ENCODE measurements around the gene OR2C1.

OR2C1 gene

DNA sequence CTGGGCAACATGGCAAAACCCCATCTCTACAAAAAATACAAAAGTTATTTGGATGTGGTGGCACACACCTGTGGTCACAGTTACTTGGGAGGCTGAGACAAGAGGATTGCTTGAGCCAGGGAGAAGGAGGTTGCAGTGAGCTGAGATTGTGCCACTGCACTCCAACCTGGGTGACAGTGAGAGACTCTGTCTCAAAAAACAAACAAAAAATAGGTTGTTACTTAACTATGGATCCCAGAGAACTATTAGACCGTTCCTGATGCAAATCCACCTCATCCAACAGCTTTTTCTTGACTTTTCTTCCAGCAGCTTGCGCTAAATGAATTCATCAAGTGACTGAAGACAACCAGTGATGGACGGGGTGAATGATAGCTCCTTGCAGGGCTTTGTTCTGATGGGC, at the start of gene OR2C1:
Gene OR2C1, plus strand, starts transcription at position 301 of the 400 bp plus-strand sequence. Its CDS starts 52 bp downstream, at position 353.
- DNase-seq, result no peak

DNA sequence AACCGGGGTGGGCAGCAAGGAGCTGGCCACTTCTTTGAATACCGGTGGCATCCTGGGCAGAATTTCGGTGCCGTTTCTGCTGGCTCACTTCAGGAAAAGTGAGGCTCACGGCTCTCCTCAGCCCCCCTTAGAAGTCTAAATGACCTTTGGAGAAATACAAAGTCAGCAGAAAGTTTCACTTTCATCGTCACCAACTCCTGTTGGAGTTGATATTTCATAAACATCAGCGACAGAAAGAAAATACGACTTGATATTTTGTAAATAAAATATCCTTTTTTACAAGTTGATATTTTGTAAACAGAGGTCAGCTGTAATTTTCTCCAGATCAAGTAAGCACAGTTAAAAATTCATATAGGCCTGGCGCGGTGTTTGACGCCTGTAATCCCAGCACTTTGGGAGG, 49.6 kb upstream of the OR2C1 start:
- DNase-seq, result no peak

DNA sequence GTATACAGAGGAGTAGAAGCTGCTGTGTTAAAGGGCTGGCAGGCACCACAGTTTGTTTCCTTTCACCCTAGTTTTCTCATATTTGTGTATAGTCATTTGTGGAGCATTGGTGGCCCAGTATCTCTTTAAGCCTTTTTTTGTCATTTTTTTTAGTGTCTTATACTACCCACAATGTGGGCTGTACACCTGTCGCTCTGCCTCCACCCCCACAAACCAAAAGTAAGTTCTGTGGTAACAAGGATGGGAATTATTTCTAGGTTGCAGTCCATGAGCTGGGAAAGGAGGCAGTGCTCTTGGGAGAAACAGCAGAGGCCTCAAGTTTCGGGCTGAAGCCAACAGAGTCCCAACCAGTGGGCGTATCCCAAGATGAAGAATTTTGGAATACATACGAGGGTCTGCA, 44.2 kb upstream of the OR2C1 start:
- no peak for DNase-seq

DNA sequence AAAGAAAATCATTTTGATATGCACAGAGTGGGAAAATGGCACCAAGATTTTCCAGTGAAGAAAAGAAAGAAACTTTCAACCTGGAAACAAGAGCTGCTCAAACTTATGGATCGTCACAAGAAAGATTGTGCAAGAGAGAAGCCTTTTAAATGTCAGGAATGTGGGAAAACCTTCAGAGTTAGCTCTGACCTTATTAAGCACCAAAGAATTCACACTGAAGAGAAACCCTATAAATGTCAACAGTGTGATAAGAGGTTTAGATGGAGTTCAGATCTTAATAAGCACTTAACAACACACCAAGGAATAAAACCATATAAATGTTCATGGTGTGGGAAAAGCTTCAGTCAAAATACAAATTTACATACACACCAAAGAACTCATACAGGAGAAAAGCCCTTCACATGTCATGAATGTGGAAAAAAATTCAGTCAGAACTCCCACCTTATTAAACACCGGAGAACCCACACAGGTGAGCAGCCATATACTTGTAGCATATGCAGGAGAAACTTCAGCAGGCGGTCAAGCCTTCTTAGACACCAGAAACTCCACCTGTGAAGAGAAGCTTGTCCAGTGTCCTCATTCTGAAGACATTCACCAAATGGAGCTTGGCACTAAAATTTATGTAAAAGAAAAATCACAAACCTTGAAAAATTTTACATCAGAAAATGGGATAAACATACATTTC, 38.2 kb upstream of the OR2C1 start:
- no peak for DNase-seq

DNA sequence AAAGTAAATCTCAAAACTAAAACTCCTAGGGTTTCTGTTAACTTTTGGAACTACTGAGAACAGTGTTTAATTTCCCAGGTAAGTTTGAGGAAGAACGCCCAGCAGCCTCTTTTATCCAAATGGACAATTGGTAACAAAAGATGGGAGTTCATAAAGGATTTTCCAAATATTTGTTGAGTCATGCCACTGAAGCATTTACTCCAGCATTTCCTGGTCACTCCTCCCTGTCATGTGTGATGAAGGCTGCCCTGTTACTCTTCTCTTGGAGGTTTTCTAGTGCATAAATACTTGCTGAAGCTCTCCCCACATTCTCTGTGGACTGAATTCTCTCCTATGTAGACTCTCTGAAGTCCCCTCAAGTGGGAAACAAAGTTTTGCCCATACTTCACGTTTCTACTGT, 33.9 kb upstream of the OR2C1 start:
- DNase-seq, result no peak

DNA sequence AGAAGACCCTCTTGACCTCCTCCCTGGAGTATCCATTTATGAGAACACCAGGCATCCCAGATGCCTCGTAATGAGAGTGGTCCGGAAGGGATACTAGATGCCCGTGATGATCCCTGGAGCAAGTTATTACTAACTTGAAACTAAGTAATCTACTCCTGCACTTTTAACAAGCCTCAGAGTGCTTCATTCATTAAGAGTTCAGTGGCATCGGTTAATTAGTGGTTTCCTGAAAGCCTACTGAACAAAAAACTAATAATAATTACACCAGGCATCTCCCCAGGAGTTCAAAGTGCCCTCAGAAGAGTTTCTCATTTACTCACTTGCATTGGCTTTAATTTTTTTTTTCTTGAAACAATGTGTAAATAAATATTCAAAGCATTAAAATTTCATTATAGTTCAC, 28.2 kb upstream of the OR2C1 start:
- DNase-seq, result no peak

DNA sequence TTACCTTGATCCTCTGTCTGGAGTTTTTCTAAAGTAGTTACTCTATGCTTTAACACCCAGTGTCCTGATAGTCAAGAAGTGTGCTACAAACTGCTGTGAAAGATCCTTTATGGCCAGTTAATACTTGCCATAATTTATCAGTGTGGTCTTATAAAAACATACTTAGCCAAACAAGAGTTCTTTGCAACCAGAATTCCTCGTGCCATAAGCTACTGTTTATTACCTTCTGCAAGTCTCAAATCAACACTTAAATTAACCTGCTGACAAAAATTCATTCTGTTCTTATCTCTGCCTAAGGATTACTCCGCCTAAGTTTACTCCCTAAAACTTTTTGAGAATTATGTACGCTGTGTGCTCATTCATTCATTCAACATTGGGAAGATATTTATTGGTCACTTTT, 27.6 kb upstream of the OR2C1 start:
- DNase-seq, result no peak

DNA sequence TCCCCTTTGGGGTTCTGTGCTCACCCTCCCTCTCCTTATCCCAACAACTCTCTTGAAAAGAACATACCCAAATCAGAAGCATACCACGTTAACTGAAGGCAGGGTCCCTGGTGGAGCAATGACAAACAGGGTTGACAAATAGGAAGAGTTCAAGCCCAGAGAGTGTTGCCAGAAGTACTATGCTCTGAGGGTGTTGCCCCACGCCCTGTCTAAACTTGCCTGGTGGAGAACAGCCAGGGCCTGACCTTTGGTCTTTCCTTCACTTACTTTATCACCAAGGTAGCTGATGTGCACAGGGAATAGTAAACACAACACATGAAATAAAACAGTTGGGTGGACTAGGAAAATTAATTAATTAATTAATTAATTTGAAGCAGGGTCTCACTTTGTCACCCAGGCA, 27.0 kb upstream of the OR2C1 start:
- no peak for DNase-seq

DNA sequence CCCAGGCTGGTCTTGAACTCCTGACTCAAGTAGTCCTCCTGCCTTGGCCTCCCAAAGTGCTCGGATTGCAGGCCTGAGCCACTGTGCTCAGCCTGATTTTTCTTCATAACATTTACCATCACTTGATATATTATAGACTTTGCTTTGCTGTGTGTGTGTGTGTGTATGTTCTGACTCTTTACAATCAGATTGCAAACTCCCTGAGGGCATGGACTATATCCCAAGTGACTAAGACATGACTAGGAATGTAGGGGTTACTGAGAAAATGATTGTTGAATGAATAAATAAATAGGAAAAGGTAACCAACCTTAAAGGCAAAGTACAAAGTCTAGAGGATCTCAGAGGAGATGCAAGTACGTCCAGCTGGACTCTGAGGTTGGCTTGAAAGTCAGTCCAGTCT, 9.6 kb upstream of the OR2C1 start:
- DNase-seq, result no peak

DNA sequence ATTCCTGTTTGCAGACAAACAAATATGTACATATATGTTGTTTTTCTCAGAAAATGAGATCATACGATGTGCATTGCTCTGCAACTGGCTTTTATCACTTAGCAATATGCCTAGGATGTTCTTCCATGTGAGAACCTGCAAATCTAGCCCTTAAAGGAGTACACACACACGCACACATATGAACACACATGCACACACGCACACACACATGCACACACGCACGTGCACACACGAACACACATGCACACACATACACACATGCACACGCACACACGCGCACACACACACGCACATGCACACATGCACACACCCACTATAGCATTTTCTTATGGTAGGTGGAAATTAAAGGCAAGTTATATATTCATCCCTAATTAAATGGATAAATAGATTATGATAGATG, 8.1 kb upstream of the OR2C1 start:
- DNase-seq, result no peak

DNA sequence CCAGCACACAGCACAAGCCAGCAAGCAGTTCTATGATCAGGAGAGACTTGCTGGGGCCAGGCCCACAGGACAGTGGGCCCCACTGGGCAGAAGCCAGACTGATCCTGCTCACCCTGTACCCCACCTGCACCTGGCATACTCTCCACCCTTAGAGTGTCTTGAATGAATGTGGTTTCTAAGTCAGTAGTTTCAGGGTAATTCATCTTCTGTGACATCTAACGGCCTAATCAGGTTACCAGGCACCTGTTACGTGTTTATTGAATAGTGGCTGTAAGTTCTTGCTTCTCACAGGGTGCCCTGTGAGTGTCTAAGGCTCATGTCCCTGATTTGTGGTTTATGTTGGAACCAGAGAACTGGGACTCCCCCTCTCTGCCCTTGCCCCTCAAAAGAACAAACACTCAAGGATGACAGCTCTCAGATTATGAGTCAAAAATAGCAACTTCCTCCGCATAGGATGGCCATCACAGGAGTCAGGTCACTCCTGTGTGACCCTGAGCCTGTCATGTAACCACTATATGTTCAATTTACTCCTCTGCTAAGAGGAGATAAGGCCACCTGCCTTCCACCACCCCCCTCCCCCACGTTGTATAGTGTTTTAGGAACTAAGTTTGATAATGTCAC, 7.0 kb upstream of the OR2C1 start:
- no peak for DNase-seq

DNA sequence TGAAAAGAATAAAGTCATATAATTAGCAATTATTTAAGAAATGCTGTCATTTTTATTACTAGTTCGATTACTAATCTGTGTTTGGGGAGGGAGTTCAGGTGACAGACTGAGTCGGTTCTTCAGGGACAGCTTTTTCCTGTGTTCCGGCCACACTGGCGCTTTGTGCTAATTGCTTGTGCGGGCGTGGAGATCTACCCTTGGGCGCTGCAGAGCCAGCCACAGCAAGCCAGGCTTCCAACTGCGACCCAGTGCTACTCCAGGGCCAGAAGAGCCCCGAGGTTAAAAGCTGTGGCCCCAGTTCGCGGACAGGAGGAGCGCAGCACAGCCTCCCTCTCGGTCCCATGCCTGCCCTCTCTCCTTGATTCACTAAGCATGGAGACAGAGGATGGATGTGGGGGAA, 6.5 kb upstream of the OR2C1 start:
- no peak for DNase-seq

DNA sequence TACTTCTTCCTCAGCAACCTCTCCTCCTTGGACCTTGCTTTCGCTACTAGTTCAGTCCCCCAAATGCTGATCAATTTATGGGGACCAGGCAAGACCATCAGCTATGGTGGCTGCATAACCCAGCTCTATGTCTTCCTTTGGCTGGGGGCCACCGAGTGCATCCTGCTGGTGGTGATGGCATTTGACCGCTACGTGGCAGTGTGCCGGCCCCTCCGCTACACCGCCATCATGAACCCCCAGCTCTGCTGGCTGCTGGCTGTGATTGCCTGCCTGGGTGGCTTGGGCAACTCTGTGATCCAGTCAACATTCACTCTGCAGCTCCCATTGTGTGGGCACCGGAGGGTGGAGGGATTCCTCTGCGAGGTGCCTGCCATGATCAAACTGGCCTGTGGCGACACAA, 429 bp downstream of the OR2C1 start:
- DNase-seq, result no peak

DNA sequence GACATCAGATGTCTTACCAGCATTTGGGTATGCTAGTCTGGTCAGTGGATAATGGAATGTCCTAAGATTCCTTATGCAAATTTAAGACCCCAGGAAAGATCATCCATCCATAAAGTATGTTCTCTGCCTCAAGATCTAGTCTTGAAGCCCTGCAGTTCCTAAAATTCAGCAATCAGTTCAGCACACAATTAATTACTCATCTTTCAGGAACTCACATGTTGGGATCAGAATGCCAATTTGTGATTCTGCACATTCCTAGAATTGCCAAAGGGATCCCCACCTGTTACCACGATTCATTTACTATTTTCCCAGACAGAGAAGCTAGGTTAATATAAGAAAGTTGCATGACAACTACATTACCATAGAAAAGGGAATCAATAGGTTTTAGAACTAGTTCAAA, 3.2 kb downstream of the OR2C1 start:
- no peak for DNase-seq

DNA sequence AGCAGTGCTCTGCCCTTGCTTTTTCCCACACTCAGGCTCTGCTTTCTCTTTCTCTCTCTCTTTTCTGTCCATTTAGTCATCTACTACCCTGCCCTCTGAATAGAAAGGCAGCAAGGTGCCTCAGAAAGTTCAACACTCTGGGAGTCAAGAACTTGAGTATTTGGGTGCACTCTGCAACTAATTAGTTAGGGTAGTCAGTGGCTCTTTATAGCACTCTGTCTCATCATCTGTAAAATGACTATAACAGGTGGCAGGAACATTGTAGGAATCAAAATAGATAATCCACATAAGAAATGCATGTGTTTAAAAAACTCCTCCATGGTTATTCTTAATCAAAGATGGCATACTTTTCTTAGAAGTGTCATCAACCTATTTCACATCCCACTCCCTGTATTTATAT, 7.2 kb downstream of the OR2C1 start:
- no peak for DNase-seq

DNA sequence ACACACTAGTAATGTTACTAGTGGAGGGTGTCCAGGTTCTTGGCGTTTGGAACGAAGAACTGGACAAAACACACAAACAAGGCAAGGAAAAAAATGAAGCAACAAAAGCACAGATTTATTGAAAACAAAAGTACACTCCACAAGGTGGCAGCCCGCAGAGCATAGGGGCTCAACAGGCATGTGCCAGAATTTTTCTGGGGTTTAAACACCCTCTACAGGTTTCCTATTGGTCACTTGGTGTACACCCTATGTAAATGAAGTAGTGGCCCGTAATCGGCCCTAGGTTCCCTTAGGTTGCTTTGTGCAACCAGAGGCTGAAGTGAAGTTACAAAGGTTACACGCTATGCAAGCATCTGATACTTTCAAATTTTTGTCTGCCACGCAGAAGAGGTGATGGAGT, 8.1 kb downstream of the OR2C1 start:
- no peak for DNase-seq

DNA sequence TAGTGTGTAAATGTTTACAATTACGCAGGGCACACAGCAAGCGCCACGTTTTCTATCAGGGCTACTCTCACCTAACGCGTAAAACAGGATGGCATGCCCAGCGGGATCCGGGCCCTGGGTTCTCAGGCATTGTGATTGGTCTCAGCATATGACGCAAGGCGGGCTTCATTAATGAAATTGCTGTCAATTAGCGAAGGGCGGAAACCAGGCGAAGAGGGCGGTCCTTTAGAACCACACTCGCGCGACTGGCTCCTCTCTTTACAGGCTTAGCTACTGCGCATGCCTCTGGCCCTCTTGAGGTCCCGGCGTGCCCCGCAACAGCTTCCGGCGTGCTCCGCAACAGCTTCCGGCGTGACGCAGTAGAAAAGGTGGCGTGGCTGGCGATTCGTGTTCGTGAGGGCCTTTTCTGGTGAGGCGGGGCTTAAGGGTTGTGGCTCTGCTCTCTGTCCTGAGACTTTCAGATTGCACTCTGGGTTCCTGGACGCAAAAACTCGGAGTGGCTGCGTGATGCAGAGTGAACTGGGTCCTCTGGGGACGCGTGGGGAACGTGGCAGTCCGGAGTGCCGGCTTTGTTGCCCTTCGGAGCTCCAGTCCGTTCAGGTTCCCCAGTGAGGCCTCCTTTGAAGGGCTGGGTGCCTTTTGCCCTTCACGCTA, 9.2 kb downstream of the OR2C1 start:
- DNase-seq, result peak; percentile 81

DNA sequence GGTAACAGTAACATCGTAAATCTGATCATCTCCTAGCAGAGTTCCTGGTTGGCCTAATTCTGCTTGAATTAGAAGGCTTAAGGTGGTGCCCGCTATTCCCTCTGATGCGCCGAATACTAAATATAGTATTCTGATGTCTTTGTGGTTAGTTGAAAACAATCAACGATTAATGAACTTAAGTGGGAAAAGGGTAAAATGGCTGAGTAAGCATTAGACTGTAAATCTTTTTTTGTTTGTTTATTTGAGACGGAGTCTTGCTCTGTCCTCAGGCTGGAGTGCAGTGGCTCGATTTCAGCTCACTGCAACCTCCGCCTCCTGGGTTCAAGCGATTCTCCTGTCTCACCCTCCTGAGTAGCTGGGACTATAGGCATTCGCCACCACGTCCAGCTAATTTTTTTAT, 13.4 kb downstream of the OR2C1 start:
- no peak for DNase-seq

DNA sequence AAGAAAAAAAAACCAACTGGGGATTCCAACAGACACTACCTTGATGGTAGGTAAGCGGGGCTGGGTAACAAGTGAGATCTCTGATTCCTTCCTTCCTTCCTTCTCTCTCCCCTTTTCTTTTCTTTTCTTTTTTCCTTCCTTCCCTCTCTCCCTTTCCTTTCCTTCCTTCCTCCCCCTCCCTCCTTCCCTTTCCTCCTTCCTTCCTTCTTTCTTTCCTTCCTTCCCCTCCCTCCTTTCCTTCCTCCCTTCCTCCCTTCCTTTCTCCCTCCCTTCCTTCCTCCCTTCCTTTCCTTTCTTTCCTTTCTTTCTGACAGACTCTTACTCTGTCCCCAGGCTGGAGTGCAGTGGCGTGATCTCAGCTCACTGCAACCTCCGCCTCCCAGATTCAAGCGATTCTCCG, 20.0 kb downstream of the OR2C1 start:
- no peak for DNase-seq

DNA sequence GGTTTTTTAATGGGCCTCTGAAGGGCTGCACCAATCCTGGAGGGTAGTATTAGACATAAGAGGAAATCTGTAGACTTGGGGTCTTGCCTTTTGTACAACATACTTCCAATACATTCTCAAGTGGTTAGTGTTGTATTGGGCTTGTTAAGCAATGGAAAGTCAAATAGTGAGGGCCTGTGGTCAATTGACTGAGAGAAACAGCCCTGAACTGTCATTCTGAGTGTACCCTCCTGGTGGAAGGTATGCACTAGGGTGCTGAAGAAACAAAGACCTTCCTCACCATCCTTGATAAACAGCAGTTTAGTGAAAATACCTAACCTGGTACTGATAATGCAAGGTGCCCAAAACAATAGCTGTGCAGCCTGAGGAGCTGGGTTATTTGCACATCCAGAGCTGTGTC, 22.2 kb downstream of the OR2C1 start:
- DNase-seq, result no peak

DNA sequence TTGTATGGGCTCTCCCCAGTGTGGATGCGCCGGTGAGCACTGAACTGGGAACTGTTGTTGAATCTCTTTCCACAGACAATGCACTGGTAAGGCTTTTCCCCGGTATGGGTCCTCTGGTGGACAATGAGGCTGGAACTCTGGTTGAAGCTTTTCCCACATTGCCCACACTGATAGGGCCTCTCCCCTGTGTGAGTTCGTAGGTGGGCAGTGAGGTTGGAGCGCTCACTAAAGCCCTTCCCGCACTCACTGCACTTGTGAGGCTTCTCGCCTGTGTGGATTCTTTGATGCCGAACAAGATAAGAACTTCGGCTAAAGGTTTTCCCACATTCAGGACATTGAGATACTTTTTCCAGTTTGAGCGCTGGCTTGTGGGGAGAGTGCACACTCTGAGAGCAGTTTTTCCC, 27.4 kb downstream of the OR2C1 start:
- DNase-seq, result no peak

DNA sequence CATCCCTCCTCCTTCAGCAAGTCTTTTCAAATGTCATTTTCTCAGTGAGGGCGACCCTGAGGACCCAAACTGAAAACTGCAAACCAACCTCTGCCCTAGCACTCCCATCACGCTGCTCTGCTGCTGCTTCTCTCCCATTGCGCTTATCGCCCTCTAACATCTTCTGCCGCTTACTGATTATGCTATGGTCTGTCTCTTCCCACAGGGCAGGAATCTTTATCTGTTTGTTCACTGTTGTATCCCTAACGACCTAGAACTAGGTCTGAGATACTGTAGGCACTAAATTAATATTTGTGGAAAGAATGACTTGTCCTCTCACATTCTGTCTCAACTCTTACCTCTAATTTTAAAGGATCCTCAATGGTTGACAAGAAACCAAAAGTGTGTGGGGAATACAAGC, 32.6 kb downstream of the OR2C1 start:
- no peak for DNase-seq

DNA sequence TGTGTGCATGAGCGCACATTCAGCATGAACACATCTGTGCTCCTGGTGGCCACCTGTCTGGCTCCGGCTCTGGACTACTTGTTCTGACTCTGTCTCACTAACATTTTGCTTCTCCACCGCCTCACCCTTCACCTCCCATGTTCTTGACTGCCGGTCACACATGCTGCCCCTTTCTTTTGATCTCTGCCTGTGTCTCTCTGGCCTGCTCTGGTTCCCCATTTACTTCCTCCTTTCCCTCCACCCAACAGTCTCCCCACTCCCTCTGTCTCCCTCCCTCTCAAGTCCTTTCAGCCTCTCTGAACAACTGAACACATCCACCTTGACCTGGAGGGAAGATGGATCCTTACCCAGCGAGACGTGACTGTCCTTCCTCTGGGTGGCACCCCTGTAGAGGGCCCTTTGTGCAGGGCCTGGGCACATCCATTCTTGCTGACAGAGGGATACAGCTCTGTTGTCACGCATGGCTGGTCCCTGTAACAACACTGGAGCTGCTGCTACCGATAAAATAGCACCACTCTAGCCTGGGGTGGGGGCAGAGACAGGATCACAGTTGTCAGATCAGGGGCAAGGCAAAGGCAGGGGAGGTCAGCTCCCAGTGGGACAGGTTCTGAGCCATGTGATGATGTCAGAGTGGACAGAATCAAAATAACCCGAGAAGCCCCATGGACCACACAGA, 34.1 kb downstream of the OR2C1 start:
- DNase-seq, result no peak

DNA sequence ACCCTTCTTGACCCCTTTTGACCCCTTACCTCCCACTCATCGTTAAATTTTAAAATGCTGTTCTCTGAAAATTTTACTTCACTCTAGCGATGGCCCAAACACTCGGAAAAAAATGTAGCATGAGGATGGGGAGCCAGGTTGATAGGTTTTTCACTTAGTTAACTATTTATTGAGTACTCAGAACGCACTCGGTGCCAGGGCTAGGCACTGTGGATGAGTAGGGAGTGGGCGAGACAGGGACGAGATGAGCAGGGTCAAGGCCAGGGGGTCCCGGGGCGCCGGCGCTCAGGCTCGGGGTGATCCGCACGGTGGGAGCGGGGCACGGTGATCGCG, 44.7 kb downstream of the OR2C1 start:
- no peak for DNase-seq
